Activated CD4-positive, alpha-beta T cell treated with anti-CD3 and anti-CD28 coated beads, Interleukin-2, amount 10 ng/mL, durations not matched to agents 7 days and 5 days (primary cell): ENCODE results near the gene IGSF6. TPM values are rescaled to one million over a fixed set of nuclear protein-coding genes. Genes with fewer than 3 reads are reported as not detected.
"Not testable (repeated sequence)": the region's sequence is repeated elsewhere in the genome, so short reads cannot be mapped to it uniquely, and the experiment has no call there.

Source experiments
- CTCF ChIA-PET: fragments of 350-600 bp; sonication (Branson Sonifier 250); formaldehyde crosslinking; loops from one replicate; lab custom pipeline; 2021; ENCODE audit warnings: antibody characterized with exemption; lab: Charles Lee
- POLR2A ChIA-PET: fragments of 350-600 bp; sonication (Branson Sonifier 250); formaldehyde crosslinking; loops from one replicate; lab custom pipeline; 2021; ENCODE audit warnings: antibody characterized with exemption; lab: Charles Lee
- DNase-seq: peaks from one replicate; pipeline ENCODE4 v3.0.0-alpha.2; 2020
- H3K27ac Mint-ChIP-seq: one replicate; pipeline ENCODE4 v1.8.0; 2021; ENCODE audit warnings: mild to moderate bottlenecking, moderate library complexity, mixed read lengths
- H3K27me3 Mint-ChIP-seq: one replicate; pipeline ENCODE4 v1.8.0; 2021; ENCODE audit warnings: mixed read lengths
- H3K36me3 Mint-ChIP-seq: one replicate; pipeline ENCODE4 v1.8.0; 2021; ENCODE audit warnings: low read depth, mixed read lengths
- H3K4me1 Mint-ChIP-seq: one replicate; pipeline ENCODE4 v1.8.0; 2021; ENCODE audit warnings: mixed read lengths
- H3K4me3 Mint-ChIP-seq: one replicate; pipeline ENCODE4 v1.8.0; 2021; ENCODE audit warnings: mild to moderate bottlenecking, moderate library complexity, mixed read lengths
- H3K9me3 Mint-ChIP-seq: one replicate; pipeline ENCODE4 v1.8.0; 2021; ENCODE audit warnings: mixed read lengths
- total RNA-seq, 2 experiments: library from RNA; stranded (reverse); gene quantifications; one replicate each; pipeline ENCODE4 v1.2.3, GENCODE V29; 2021

Gene IGSF6
- total RNA-seq, 2 experiments from 2014 or later = 0.15 to 0.25 TPM

GRCh38 chr16:21619765-21620425 lies 32.5 kb downstream of the IGSF6 start:
- H3K4me1 Mint-ChIP-seq = peaks cover 71% of the 10 kb centered on the region
- no peak for DNase-seq
- H3K4me3 Mint-ChIP-seq = no peak overlapping the region
- POLR2A ChIA-PET = interaction anchor here (0.5 kb wide), 1 partner anchor 13 kb away, joined by 5 read pairs; no protein-coding TSS in a partner anchor
- peaks cover 43% of the 10 kb centered on the region for H3K36me3 Mint-ChIP-seq
- no peaks in the 10 kb centered on the region for H3K9me3 Mint-ChIP-seq
- CTCF ChIA-PET = no interaction called here
- H3K27me3 Mint-ChIP-seq = no peaks in the 10 kb centered on the region
- no peak overlapping the region for H3K27ac Mint-ChIP-seq

- no peaks in the 10 kb centered on the region for H3K27me3 Mint-ChIP-seq
- CTCF ChIA-PET = interaction anchor here (0.8 kb wide), 1 partner anchor 22 kb away, joined by 3 read pairs; no protein-coding TSS in a partner anchor
- no peak overlapping the region for H3K4me3 Mint-ChIP-seq
- no peaks in the 10 kb centered on the region for H3K9me3 Mint-ChIP-seq
- H3K27ac Mint-ChIP-seq = no peak overlapping the region
- peaks cover 69% of the 10 kb centered on the region for H3K4me1 Mint-ChIP-seq
- DNase-seq = no peak
- POLR2A ChIA-PET = no interaction called here
- H3K36me3 Mint-ChIP-seq = peaks cover 49% of the 10 kb centered on the region
Observed at GRCh38 chr16:21618281-21618680, 34.1 kb downstream of the IGSF6 start.

- Mint-ChIP-seq H3K27me3 (no peaks in the 10 kb centered on the region), H3K4me1 (peaks cover 67% of the 10 kb centered on the region), H3K36me3 (peaks cover 53% of the 10 kb centered on the region), H3K9me3 (no peaks in the 10 kb centered on the region), H3K4me3 (no peak overlapping the region), H3K27ac (no peak overlapping the region)
- ChIA-PET CTCF (interaction anchor here (0.6 to 0.8 kb wide), 2 partner anchors 23 to 542 kb away, joined by 3 to 4 read pairs; no protein-coding TSS in a partner anchor), POLR2A (no interaction called here)
- no peak for DNase-seq
Observed at GRCh38 chr16:21617607-21618006, 34.8 kb downstream of the IGSF6 start.

GRCh38 chr16:21614896-21615295 lies 37.5 kb downstream of the IGSF6 start:
- no peaks in the 10 kb centered on the region for H3K9me3 Mint-ChIP-seq
- POLR2A ChIA-PET = no interaction called here
- H3K4me1 Mint-ChIP-seq = peaks cover 68% of the 10 kb centered on the region
- H3K4me3 Mint-ChIP-seq = no peak overlapping the region
- CTCF ChIA-PET = no interaction called here
- H3K36me3 Mint-ChIP-seq = peaks cover 51% of the 10 kb centered on the region
- DNase-seq = no peak
- H3K27me3 Mint-ChIP-seq = no peaks in the 10 kb centered on the region
- H3K27ac Mint-ChIP-seq = no peak overlapping the region

GRCh38 chr16:21613781-21614180 lies 38.6 kb downstream of the IGSF6 start:
- peaks cover 44% of the 10 kb centered on the region for H3K36me3 Mint-ChIP-seq
- DNase-seq = no peak
- H3K9me3 Mint-ChIP-seq = no peaks in the 10 kb centered on the region
- H3K4me3 Mint-ChIP-seq = no peak overlapping the region
- no peaks in the 10 kb centered on the region for H3K27me3 Mint-ChIP-seq
- no peak overlapping the region for H3K27ac Mint-ChIP-seq
- CTCF ChIA-PET = interaction anchor here (0.7 kb wide), 1 partner anchor 91 kb away, joined by 3 read pairs; no protein-coding TSS in a partner anchor
- H3K4me1 Mint-ChIP-seq = peaks cover 71% of the 10 kb centered on the region
- POLR2A ChIA-PET = no interaction called here

- ChIA-PET POLR2A (no interaction called here), CTCF (interaction anchor here (0.7 kb wide), 1 partner anchor 91 kb away, joined by 3 read pairs; no protein-coding TSS in a partner anchor)
- H3K9me3 Mint-ChIP-seq = no peaks in the 10 kb centered on the region
- DNase-seq = no peak
- no peaks in the 10 kb centered on the region for H3K27me3 Mint-ChIP-seq
- peaks cover 75% of the 10 kb centered on the region for H3K4me1 Mint-ChIP-seq
- H3K36me3 Mint-ChIP-seq = peaks cover 40% of the 10 kb centered on the region
- H3K4me3 Mint-ChIP-seq = no peak overlapping the region
- H3K27ac Mint-ChIP-seq = no peak overlapping the region
Observed at GRCh38 chr16:21613361-21613760, 39.0 kb downstream of the IGSF6 start.

GRCh38 chr16:21611556-21612384 lies 40.6 kb downstream of the IGSF6 start:
- peaks cover 80% of the 10 kb centered on the region for H3K4me1 Mint-ChIP-seq
- ChIA-PET CTCF (interaction anchor here (1.0 to 1.3 kb wide), 2 partner anchors 11 to 18 kb away, joined by 3 to 4 read pairs; no protein-coding TSS in a partner anchor), POLR2A (no interaction called here)
- no peaks in the 10 kb centered on the region for H3K9me3 Mint-ChIP-seq
- DNase-seq = no peak
- peak overlapping the region; percentile 37 for H3K27ac Mint-ChIP-seq
- H3K36me3 Mint-ChIP-seq = peaks cover 34% of the 10 kb centered on the region
- H3K27me3 Mint-ChIP-seq = no peaks in the 10 kb centered on the region
- no peak overlapping the region for H3K4me3 Mint-ChIP-seq

- H3K4me1 Mint-ChIP-seq = peaks cover 74% of the 10 kb centered on the region
- no peak overlapping the region for H3K27ac Mint-ChIP-seq
- H3K36me3 Mint-ChIP-seq = peaks cover 34% of the 10 kb centered on the region
- ChIA-PET POLR2A (no interaction called here), CTCF (interaction anchor here (1.0 to 1.3 kb wide), 2 partner anchors 10 to 18 kb away, joined by 3 to 4 read pairs; no protein-coding TSS in a partner anchor)
- no peak for DNase-seq
- no peaks in the 10 kb centered on the region for H3K27me3 Mint-ChIP-seq
- H3K4me3 Mint-ChIP-seq = no peak overlapping the region
- H3K9me3 Mint-ChIP-seq = no peaks in the 10 kb centered on the region
Observed at GRCh38 chr16:21611198-21611555, 41.2 kb downstream of the IGSF6 start.

- Mint-ChIP-seq H3K4me1 (peaks cover 73% of the 10 kb centered on the region), H3K27ac (no peak overlapping the region), H3K4me3 (no peak overlapping the region), H3K9me3 (no peaks in the 10 kb centered on the region), H3K27me3 (no peaks in the 10 kb centered on the region), H3K36me3 (peaks cover 32% of the 10 kb centered on the region)
- CTCF ChIA-PET = interaction anchor here (1.0 to 1.4 kb wide), 3 partner anchors 10 to 24 kb away, joined by 3 to 4 read pairs (median 3); no protein-coding TSS in a partner anchor
- no peak for DNase-seq
- POLR2A ChIA-PET = no interaction called here
Observed at GRCh38 chr16:21610766-21611165, 41.6 kb downstream of the IGSF6 start.

GRCh38 chr16:21610006-21610544 lies 42.3 kb downstream of the IGSF6 start:
- no peak for DNase-seq
- no peaks in the 10 kb centered on the region for H3K27me3 Mint-ChIP-seq
- ChIA-PET POLR2A (no interaction called here), CTCF (interaction anchor here (1.3 to 3.1 kb wide), 4 partner anchors 9 to 31 kb away, joined by 3 to 10 read pairs (median 4); no protein-coding TSS in a partner anchor)
- H3K27ac Mint-ChIP-seq = no peak overlapping the region
- no peaks in the 10 kb centered on the region for H3K9me3 Mint-ChIP-seq
- H3K4me1 Mint-ChIP-seq = peaks cover 73% of the 10 kb centered on the region
- H3K4me3 Mint-ChIP-seq = no peak overlapping the region
- peaks cover 26% of the 10 kb centered on the region for H3K36me3 Mint-ChIP-seq

GRCh38 chr16:21608639-21609328 lies 43.6 kb downstream of the IGSF6 start:
- CTCF ChIA-PET = interaction anchor here (0.6 to 3.1 kb wide), 6 partner anchors 16 to 1369 kb away, joined by 3 to 10 read pairs (median 4); no protein-coding TSS in a partner anchor
- POLR2A ChIA-PET = no interaction called here
- no peak overlapping the region for H3K4me3 Mint-ChIP-seq
- H3K36me3 Mint-ChIP-seq = peaks cover 17% of the 10 kb centered on the region
- no peaks in the 10 kb centered on the region for H3K9me3 Mint-ChIP-seq
- H3K27me3 Mint-ChIP-seq = no peaks in the 10 kb centered on the region
- peak; percentile 66 for DNase-seq
- peak overlapping the region; percentile 41 for H3K27ac Mint-ChIP-seq
- H3K4me1 Mint-ChIP-seq = peaks cover 72% of the 10 kb centered on the region

- H3K27ac Mint-ChIP-seq, DNase-seq, POLR2A ChIA-PET, H3K9me3 Mint-ChIP-seq, H3K4me3 Mint-ChIP-seq, H3K27me3 Mint-ChIP-seq: not testable (repeated sequence)
- CTCF ChIA-PET = interaction anchor here (1.1 to 2.4 kb wide), 4 partner anchors 14 to 40 kb away, joined by 3 to 8 read pairs (median 4); no protein-coding TSS in a partner anchor
- H3K36me3 Mint-ChIP-seq = peaks cover 10% of the 10 kb centered on the region
- peaks cover 72% of the 10 kb centered on the region for H3K4me1 Mint-ChIP-seq
Observed at GRCh38 chr16:21605848-21606247, 46.6 kb downstream of the IGSF6 start.
